Activated T-helper 9 cell treated with anti-CD3 and anti-CD28 coated beads, Interleukin-2, amount 50 U/mL, for 16 hours (primary cell): ENCODE results near the gene HIPK3.

Experiments used
- DNase-seq: peaks from one replicate; pipeline ENCODE4 v3.0.0-alpha.2; 2020; ENCODE audit warnings: low read depth

HIPK3 gene

DNA sequence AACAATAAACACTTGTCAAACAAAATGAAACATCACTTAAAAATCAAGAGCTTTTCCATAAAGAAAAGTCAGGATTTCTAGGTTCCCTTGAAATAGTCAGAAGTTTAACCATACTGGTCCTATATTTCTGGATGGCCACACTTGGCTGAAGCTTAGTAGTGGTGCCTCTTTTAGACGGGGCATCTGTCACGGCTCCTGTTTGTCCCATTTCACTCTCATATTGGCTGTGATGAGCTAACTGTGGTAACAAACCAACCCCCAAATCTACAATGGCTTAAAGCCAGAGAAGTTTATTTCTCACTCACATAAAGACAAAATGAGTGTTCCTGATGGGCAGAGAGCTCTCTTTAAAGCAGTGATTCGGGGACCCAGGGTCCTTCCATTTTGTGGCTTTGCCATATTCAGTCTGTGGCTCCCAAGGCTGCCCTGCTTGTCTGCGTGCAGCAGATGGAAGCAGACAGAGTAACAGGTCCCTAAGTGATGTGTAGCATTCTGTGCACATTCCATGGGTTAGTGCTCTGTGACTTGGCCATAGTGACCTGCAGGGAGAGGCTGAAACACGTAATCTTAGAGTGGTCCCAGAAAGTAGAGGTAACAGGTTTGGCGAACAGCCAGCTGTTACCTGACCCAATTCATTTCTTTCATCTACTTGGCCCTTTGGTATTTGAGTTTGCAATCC, 137.4 kb downstream of the HIPK3 start:
- DNase-seq, result no peak

DNA sequence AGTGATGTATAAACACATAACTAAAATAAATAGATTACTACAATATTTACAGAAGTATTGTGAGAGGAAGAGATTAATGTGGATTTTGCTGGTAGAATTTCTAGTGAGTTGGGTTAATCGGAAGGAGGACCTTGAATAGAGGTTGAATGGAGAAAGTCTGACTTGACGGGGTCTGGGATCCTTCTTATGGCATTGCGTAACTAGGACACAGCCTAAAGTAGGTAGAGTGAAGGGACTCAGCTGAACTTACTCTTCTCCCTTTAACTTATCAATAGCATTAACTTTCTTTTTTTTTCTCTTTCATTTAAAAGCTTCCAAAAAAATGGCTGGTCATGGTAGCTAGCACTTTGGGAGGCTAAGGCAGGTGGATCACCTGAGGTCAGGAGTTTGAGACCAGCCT, 139.2 kb downstream of the HIPK3 start:
- no peak for DNase-seq

DNA sequence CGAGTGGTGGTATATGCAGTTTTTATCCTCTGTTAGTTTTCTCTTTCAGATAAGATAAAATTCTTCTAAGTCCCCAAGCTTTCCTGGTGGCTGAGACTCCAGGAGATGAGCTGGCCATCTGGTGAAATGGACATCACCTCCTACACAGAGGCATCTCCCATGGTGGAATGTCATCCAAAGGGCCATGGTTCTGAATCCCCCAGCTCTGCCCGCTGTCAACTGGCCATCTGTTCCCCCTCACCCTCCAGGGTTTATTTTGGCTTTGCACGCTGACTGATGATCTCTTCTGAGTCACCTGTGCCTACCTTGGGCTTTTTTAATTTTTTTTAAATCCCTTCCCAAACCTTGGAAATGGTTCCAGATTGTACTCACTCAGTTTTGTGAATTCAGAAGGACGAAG, 142.2 kb downstream of the HIPK3 start:
- no peak for DNase-seq

DNA sequence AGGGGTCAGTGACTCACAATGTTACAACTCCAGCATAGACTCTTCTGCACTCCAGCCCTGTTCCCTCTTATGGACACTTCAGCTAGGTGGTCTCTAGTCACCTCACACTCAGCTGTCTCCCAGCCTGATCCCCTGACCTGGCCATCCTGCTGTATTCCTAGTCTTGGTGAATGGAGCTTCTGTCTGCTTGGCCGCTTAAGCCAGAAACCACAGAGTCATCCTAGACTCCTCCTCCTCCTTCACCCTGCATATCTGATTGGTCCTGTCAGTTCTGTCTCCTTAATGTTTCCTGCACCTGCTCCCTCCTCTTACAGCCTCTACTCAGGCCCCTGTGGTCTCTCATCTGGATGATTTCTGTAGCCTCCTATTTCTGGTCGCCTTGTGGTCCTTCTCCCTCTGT, 144.9 kb downstream of the HIPK3 start:
- no peak for DNase-seq

DNA sequence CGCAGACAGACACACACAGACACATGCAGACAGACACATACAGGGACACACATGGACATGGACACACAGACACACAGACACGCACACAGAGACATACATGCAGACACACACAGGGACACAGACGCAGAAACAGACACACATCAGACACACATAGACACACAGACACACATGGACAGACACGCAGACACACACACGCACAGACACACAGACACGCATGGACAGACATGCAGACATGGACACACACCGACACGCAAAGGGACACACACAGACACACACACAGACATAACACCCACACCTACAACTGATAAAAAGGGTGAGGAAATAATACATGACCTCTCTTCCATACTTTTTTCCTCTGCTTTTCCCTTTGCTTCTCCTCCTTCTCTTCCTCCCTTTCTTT, 146.2 kb downstream of the HIPK3 start:
- no peak for DNase-seq

DNA sequence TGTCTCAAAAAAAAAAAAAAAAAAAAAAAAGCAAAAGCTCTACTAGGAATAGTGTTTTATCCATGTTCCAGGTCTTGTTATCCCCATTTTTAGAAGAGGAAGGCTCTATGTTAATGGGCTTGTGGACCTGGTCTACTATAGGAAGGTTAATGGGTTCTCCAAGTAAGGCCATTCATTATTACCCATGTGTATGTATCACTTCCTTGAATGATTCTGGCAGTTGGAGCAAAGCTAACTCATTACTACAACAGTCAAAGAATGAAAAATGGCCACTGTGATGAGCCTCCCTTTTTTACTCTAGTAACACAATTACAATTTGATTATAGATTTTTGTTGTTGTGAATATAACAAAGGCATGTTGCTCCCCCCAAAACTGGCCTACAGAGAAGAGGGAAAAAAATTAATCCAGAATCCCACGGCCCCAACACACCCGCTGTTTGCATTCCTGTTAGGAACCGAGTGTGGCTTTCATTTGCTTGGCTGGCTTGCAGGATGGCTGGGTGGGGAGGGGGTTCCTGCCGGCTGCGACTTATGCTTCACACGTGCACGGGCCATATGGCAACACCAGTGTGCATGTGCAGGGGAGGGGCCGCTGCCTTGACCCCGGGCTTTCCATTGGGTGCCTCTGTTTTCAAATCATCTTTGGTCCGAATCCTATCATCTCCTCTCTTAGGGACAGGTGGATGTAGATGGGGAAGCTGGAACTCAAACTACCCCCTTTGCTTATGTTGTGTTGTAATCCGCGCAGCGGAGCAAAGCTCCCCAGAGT, 148.8 kb downstream of the HIPK3 start:
- DNase-seq, result no peak
